Measurements from ENCODE around the gene CEACAM6.
"Not testable (repeated sequence)": the region's sequence is repeated elsewhere in the genome, so short reads cannot be mapped to it uniquely, and the experiment has no call there.

Gene CEACAM6

DNA sequence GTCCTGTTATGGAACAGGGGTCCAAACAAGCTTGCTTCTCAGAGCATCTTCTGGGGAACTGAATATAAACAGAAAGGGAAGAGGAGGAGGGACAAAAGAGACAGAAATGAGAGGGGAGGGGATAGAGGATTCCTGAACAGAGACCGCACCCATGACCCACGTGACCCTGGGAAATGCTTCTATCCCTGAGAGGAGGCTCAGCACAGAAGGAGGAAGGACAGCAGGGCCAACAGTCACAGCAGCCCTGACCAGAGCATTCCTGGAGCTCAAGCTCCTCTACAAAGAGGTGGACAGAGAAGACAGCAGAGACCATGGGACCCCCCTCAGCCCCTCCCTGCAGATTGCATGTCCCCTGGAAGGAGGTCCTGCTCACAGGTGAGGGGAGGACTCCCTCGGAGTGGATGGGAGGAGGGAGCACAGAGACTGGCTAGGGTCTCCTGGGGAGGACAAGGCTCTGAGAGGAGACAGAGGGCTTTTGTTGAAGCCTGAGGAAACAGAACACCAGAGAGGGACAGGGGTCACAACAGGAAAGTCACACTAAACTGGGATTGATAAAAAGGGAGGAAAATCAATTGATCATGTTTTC lies at the start of gene CEACAM6:
CEACAM6 (plus strand) TSS at position 203 of the 586 bp plus-strand sequence; CDS start at position 312, 109 bp downstream.
- no peak for DNase-seq (ENCODE audit: low spot score)
- in situ Hi-C loops (cut with MboI; ENCODE audit: low sequenced_read_pairs, unreplicated experiment), result no loop called here
- TF ChIP-seq, protein P1, sequence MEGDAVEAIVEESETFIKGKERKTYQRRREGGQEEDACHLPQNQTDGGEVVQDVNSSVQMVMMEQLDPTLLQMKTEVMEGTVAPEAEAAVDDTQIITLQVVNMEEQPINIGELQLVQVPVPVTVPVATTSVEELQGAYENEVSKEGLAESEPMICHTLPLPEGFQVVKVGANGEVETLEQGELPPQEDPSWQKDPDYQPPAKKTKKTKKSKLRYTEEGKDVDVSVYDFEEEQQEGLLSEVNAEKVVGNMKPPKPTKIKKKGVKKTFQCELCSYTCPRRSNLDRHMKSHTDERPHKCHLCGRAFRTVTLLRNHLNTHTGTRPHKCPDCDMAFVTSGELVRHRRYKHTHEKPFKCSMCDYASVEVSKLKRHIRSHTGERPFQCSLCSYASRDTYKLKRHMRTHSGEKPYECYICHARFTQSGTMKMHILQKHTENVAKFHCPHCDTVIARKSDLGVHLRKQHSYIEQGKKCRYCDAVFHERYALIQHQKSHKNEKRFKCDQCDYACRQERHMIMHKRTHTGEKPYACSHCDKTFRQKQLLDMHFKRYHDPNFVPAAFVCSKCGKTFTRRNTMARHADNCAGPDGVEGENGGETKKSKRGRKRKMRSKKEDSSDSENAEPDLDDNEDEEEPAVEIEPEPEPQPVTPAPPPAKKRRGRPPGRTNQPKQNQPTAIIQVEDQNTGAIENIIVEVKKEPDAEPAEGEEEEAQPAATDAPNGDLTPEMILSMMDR (IDR thresholded peaks at IDR 0.05; ENCODE audit: borderline replicate concordance, control extremely low read depth, extremely low read depth, insufficient read depth, missing control alignments), result no peak

DNA sequence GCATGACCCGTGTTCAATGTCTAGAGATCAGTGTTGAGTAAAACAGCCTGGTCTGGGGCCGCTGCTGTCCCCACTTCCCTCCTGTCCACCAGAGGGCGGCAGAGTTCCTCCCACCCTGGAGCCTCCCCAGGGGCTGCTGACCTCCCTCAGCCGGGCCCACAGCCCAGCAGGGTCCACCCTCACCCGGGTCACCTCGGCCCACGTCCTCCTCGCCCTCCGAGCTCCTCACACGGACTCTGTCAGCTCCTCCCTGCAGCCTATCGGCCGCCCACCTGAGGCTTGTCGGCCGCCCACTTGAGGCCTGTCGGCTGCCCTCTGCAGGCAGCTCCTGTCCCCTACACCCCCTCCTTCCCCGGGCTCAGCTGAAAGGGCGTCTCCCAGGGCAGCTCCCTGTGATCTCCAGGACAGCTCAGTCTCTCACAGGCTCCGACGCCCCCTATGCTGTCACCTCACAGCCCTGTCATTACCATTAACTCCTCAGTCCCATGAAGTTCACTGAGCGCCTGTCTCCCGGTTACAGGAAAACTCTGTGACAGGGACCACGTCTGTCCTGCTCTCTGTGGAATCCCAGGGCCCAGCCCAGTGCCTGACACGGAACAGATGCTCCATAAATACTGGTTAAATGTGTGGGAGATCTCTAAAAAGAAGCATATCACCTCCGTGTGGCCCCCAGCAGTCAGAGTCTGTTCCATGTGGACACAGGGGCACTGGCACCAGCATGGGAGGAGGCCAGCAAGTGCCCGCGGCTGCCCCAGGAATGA lies 48.4 kb upstream of the CEACAM6 start:
- in situ Hi-C loops (cut with MboI; ENCODE audit: low sequenced_read_pairs, unreplicated experiment), result no loop called here
- peak; percentile 90 for DNase-seq (ENCODE audit: low spot score)
- TF ChIP-seq, protein P1 (IDR thresholded peaks at IDR 0.05; ENCODE audit: borderline replicate concordance, control extremely low read depth, extremely low read depth, insufficient read depth, missing control alignments), result peak; percentile 76

DNA sequence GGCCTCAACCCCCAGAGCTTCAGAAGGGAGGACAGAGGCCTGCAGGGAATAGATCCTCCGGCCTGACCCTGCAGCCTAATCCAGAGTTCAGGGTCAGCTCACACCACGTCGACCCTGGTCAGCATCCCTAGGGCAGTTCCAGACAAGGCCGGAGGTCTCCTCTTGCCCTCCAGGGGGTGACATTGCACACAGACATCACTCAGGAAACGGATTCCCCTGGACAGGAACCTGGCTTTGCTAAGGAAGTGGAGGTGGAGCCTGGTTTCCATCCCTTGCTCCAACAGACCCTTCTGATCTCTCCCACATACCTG lies 47.9 kb upstream of the CEACAM6 start:
- DNase-seq (ENCODE audit: low spot score), result no peak
- TF ChIP-seq, protein P1 (IDR thresholded peaks at IDR 0.05; ENCODE audit: borderline replicate concordance, control extremely low read depth, extremely low read depth, insufficient read depth, missing control alignments), result no peak
- in situ Hi-C loops (cut with MboI; ENCODE audit: low sequenced_read_pairs, unreplicated experiment), result no loop called here

DNA sequence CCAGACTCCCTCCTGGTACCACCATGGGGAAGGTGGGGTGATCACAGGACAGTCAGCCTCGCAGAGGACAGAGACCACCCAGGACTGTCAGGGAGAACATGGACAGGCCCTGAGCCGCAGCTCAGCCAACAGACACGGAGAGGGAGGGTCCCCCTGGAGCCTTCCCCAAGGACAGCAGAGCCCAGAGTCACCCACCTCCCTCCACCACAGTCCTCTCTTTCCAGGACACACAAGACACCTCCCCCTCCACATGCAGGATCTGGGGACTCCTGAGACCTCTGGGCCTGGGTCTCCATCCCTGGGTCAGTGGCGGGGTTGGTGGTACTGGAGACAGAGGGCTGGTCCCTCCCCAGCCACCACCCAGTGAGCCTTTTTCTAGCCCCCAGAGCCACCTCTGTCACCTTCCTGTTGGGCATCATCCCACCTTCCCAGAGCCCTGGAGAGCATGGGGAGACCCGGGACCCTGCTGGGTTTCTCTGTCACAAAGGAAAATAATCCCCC lies 47.4 kb upstream of the CEACAM6 start:
- in situ Hi-C loops (cut with MboI; ENCODE audit: low sequenced_read_pairs, unreplicated experiment), result no loop called here
- DNase-seq (ENCODE audit: low spot score), result no peak
- TF ChIP-seq, protein P1 (IDR thresholded peaks at IDR 0.05; ENCODE audit: borderline replicate concordance, control extremely low read depth, extremely low read depth, insufficient read depth, missing control alignments), result no peak

DNA sequence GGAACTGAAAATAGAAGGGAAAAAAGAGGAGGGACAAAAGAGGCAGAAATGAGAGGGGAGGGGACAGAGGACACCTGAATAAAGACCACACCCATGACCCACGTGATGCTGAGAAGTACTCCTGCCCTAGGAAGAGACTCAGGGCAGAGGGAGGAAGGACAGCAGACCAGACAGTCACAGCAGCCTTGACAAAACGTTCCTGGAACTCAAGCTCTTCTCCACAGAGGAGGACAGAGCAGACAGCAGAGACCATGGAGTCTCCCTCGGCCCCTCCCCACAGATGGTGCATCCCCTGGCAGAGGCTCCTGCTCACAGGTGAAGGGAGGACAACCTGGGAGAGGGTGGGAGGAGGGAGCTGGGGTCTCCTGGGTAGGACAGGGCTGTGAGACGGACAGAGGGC lies 46.8 kb upstream of the CEACAM6 start, which contains the start of gene CEACAM5:
CEACAM5 (plus strand) TSS at position 146 of the 400 bp plus-strand sequence; CDS start at position 252, 106 bp downstream.
- no peak for DNase-seq (ENCODE audit: low spot score)
- TF ChIP-seq, protein P1 (IDR thresholded peaks at IDR 0.05; ENCODE audit: borderline replicate concordance, control extremely low read depth, extremely low read depth, insufficient read depth, missing control alignments), result no peak
- in situ Hi-C loops (cut with MboI; ENCODE audit: low sequenced_read_pairs, unreplicated experiment), result no loop called here

DNA sequence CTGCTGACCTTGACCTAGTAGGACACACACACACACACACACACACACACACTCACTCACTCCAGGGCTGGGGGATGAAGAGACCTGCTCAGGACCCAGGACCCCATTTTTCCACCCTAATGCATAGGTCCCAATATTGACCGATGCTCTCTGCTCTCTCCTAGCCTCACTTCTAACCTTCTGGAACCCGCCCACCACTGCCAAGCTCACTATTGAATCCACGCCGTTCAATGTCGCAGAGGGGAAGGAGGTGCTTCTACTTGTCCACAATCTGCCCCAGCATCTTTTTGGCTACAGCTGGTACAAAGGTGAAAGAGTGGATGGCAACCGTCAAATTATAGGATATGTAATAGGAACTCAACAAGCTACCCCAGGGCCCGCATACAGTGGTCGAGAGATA lies 45.8 kb upstream of the CEACAM6 start:
- in situ Hi-C loops (cut with MboI; ENCODE audit: low sequenced_read_pairs, unreplicated experiment); DNase-seq (ENCODE audit: low spot score): not testable (repeated sequence)
